Stimulated activated effector memory CD8-positive, alpha-beta T cell treated with anti-CD3 and anti-CD28 coated beads, Interleukin-12 subunit alpha, Interleukin-12 subunit beta, amount 100 ng/mL, for 72 hours (primary cell): ENCODE results near the gene IQCB1.
"Not testable (repeated sequence)": the region's sequence is repeated elsewhere in the genome, so short reads cannot be mapped to it uniquely, and the experiment has no call there.

Source experiments
- ATAC-seq: fragments of 150-1000 bp; cut with Tn5 transposase; 2 replicates; pipeline ENCODE4 v1.10.0; 2021
- DNase-seq, 2 donors: peaks; one replicate each; pipeline ENCODE4 v3.0.0; 2021 to 2022; ENCODE audit warnings: low spot score in 2 of 2
- H3K27ac Mint-ChIP-seq: one replicate; pipeline ENCODE4 v1.8.0; 2022; ENCODE audit warnings: mild to moderate bottlenecking, mixed read lengths
- H3K36me3 Mint-ChIP-seq: one replicate; pipeline ENCODE4 v1.8.0; 2022; ENCODE audit warnings: mild to moderate bottlenecking, mixed read lengths
- H3K4me1 Mint-ChIP-seq: one replicate; pipeline ENCODE4 v1.8.0; 2022; ENCODE audit warnings: mixed read lengths
- H3K4me3 Mint-ChIP-seq: one replicate; pipeline ENCODE4 v1.8.0; 2022; ENCODE audit warnings: mild to moderate bottlenecking, mixed read lengths
- H3K9me3 Mint-ChIP-seq: one replicate; pipeline ENCODE4 v1.8.0; 2022; ENCODE audit warnings: mixed read lengths

IQCB1 gene

DNA sequence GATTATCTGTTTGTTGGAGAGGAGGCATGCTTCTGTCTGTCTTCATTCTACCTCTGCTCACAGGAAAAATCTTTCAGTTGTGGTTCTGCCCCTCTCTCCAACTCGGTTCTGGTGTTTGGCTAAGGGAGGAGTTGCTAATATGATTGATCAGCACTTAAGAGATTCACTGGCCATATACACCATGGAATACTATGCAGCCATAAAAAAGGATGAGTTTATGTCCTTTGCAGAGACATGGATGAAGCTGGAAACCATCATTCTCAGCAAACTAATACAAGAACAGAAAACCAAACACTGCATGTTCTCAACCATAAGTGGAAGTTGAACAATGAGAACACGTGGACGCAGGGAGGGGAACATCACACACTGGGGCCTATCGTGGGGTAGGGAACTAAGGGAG lies 59.8 kb downstream of the IQCB1 start:
- not testable (repeated sequence) for DNase-seq, H3K9me3 Mint-ChIP-seq, H3K27ac Mint-ChIP-seq, ATAC-seq, H3K4me1 Mint-ChIP-seq, H3K4me3 Mint-ChIP-seq
- peaks cover 100% of the 10 kb centered on the region for H3K36me3 Mint-ChIP-seq

DNA sequence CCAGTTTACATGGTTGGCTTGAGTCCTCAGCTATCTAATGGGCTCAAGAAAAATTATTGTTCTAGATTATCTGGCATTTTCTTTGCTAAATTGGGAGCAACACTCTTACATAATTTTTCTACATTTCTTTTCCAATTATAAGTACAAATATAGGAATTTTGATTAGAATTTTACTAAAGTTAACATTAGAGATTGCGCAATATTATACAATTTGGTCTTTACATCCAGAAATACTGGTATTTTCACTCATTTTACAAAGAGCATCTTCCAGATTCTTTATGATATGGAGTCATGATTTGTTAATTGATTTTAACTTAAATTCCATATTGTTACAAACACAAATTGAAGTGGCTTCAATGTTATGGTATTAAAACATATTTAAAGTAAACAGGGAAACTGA lies 65.6 kb downstream of the IQCB1 start:
- H3K27ac Mint-ChIP-seq = no peak overlapping the region
- H3K36me3 Mint-ChIP-seq = peaks cover 60% of the 10 kb centered on the region
- H3K4me3 Mint-ChIP-seq = no peak overlapping the region
- H3K9me3 Mint-ChIP-seq = no peaks in the 10 kb centered on the region
- ATAC-seq = no peak
- no peaks in the 10 kb centered on the region for H3K4me1 Mint-ChIP-seq
- no peak for DNase-seq

DNA sequence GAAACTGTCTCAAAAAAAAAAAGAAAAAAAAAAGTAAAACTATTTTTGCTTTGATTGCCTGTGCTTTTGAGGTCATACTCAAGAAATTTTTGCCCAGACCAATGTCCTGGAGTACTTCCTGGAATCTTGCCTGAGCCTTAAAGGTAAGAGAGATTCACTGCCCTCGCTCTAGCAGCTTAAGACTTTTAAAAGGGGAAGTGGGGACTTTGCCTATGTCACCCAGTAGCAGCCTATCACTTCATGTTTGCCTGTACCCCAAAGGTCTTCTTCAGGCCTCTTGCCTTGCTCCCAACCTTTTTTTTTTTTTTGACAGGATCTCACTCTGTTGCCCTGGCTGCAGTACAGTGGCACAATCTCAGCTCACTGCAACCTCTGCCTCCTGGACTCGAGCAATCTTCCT lies 66.4 kb downstream of the IQCB1 start:
- H3K36me3 Mint-ChIP-seq = peaks cover 52% of the 10 kb centered on the region
- DNase-seq = no peak
- H3K9me3 Mint-ChIP-seq = no peaks in the 10 kb centered on the region
- no peak overlapping the region for H3K4me3 Mint-ChIP-seq
- no peaks in the 10 kb centered on the region for H3K4me1 Mint-ChIP-seq
- H3K27ac Mint-ChIP-seq = no peak overlapping the region
- no peak for ATAC-seq

DNA sequence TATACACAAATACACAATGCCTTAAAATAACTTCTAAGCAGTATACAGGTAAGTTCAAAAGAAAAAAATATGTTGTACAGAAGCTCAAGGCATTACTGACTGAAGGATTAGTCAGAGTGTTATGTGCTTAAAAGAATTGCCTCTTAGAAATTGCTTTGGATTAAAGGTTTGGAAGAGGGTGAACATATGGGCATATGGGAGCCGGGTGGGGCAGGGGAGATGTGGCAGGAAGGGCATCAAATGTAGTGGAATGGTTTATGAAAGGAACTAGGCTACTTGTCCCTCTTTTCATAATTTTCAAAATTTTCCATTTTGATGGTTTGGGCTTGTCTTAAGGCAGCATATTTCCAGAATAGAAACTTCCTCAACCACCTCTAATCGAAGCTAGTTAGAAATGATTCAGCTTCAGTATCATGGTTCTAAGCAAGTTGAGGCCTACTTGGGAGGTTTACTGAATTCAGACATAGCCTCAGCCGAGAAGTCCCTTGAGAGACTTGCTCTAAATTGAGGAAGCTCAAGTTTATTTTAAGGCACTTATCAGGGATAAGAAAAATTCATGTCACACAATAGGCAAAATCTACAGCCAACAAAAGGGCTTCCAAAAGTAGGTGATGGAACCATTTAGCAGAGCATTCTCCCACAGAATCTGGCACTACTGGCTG lies 75.2 kb downstream of the IQCB1 start:
- Mint-ChIP-seq H3K27ac (no peak overlapping the region), H3K36me3 (no peaks in the 10 kb centered on the region), H3K9me3 (no peaks in the 10 kb centered on the region), H3K4me1 (no peaks in the 10 kb centered on the region), H3K4me3 (no peak overlapping the region)
- ATAC-seq (no peak), DNase-seq (no peak)

DNA sequence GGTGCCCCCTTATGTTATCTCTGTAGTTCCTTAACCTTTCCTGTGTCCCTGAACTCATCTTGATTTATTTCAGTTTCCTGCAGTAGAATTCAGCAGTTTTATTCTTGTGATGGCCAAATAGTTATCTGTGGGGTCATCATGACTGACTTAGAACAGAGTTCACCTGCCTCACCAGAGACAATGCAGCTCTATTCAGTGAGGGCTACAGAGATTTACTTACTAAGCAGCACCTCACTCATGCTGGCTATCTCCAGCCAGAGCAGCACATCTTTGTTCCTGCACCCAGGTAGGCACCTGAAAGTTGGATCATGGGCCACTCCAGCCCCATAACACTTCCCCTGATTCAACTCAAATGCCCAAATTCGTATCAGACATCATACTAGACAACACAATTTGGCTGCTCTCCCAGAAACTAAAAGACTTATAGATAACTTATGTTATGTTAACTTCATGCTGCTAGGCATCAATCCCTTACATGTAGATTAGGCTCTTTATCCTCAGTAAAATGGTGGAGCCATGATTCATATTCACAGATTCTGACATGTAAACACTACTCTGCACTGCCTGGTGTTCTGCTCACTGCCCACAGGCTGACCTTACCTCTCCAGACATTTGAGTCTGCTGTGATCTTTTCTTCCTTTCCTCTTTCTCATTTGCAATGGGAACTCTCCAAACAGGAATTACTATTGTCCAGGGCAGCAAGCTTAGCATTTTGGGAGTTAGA lies 76.0 kb downstream of the IQCB1 start:
- H3K27ac Mint-ChIP-seq = no peak overlapping the region
- ATAC-seq (no peak), DNase-seq (no peak)
- no peaks in the 10 kb centered on the region for H3K36me3 Mint-ChIP-seq
- H3K4me3 Mint-ChIP-seq = no peak overlapping the region
- H3K9me3 Mint-ChIP-seq = no peaks in the 10 kb centered on the region
- H3K4me1 Mint-ChIP-seq = no peaks in the 10 kb centered on the region

DNA sequence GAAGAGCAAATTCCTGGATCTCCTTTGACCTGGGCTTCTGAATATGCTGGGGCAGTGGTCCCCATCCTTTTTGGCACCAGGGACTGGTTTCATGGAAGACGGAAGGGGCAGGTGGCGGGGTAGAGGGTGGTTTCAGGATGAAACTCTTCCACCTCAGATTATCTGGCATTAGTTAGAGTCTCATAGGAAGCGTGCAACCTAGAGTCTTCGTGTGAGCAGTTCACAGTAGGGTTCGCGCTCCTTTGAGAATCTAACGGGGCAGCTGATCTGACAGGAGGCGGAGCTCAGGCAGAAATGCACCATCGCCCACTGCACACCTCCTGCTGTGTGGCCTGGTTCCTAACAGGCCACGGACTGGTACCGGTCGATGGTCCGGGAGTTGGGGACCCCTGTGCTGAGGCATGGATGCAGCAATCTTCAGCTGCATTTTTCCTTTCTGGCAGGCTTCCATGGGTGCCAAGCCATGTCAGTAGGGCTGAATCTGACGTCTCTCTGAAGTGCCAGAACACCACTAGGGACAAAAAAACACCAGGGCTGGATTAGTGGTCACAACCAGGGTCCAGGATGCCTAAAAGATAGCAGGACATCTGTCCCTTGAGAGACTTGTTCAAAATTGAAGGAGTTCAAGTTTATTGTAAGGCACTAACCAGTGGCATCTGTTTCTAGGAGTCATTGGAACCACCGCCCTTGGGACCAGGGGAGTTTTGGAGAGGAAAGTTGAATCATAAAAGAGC lies 76.9 kb downstream of the IQCB1 start:
- DNase-seq (no peak), ATAC-seq (no peak)
- Mint-ChIP-seq H3K27ac (no peak overlapping the region), H3K4me3 (no peak overlapping the region), H3K36me3 (no peaks in the 10 kb centered on the region), H3K9me3 (no peaks in the 10 kb centered on the region), H3K4me1 (no peaks in the 10 kb centered on the region)

DNA sequence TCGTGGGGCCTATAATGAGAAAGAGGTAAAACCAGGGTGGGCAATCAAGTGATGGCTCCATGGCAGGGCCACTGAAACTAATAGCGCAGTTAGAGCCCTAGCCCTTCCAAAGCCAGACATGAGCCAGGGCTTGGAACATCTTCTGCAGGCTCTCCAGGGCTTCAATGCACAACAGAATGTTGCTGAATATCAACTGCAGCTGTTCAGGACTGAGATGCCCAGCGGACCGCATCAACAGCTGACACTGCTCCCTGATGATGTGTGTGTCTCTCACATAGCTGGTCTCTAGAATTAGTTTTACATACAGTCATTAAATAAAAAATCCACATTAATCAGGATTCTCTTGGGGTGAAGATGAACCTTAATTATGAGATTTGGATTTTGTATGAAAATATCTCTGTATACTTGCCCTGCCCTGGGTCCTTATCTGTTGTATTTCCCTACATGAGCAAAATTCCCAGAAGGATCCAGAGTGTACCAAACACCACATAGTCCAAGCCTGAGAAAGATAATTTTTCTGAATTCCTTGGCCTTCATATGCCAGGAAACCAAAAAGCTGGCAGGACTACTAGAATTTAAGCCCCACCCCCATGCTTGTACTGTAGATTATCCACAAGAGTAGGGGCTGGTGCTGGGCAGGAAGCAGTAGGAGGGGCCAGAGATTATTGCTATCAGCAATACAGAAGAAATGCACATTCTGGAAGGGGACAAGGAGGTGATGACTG lies 77.6 kb downstream of the IQCB1 start:
- ATAC-seq = no peak
- H3K4me3 Mint-ChIP-seq = no peak overlapping the region
- no peak for DNase-seq
- H3K27ac Mint-ChIP-seq = no peak overlapping the region
- no peaks in the 10 kb centered on the region for H3K9me3 Mint-ChIP-seq
- H3K4me1 Mint-ChIP-seq = no peaks in the 10 kb centered on the region
- no peaks in the 10 kb centered on the region for H3K36me3 Mint-ChIP-seq

DNA sequence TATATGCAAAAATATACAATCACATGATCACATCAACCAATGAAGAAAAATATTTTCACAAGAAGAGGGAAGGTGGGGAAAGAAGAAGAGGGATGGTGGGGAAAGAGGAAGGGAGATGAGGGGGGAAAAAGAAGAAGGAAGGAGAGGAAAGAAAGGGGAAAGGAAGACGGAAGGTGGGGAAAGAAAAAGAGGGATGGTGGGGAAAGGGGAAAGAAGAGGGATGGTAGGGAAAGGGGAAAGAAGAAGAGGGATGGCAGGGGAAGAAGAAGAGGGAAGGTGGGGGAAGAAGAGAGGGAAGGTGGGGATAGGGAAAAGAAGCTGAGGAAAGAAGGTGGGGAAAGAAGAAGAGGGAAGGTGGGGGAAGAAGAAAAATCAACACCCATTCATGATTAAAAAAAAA lies 82.1 kb downstream of the IQCB1 start:
- no peaks in the 10 kb centered on the region for H3K36me3 Mint-ChIP-seq
- ATAC-seq = no peak
- H3K4me1 Mint-ChIP-seq = no peaks in the 10 kb centered on the region

DNA sequence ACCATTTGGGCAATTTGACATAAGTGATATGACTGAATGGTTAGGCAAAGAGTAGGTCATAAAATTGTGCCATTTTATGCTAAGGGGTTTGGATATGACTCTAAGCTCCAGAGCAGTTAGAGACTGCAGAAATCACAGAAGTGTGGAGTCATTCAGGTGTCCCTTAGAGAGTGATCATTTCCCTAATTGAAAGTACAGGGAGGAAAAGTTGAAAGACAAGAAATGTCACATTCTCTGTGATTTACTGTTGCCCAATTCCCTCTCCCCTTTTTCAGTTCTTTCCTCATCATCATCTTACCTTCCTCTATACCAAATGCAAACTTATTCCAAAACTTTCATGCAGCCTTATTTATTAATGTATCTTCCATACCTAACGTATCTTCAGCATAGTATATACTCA lies 82.6 kb downstream of the IQCB1 start:
- Mint-ChIP-seq H3K4me3 (no peak overlapping the region), H3K27ac (no peak overlapping the region), H3K4me1 (peaks cover 4% of the 10 kb centered on the region), H3K9me3 (no peaks in the 10 kb centered on the region), H3K36me3 (no peaks in the 10 kb centered on the region)
- DNase-seq (no peak), ATAC-seq (no peak)

More for the DNA sequence above, 82.1 kb downstream of the IQCB1 start:
- no peak for DNase-seq
- Mint-ChIP-seq H3K9me3 (no peaks in the 10 kb centered on the region), H3K4me3 (no peak overlapping the region), H3K27ac (no peak overlapping the region)

DNA sequence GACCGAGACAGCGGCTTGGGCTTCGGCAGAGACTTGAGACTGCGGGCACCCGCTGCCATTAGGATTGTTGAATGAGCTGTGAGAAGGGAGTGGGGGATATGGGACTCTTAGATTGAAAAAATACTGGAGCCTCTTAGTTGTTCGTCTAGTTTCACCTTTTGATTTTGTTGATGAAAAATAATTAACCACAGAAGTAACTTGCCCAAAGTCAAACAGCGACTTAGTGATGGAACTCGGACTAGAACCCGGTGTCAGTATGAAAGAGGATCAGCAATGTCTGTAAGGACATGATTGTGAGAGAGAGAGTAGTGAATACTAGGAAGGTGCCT lies 84.8 kb downstream of the IQCB1 start:
- no peak overlapping the region for H3K27ac Mint-ChIP-seq
- H3K4me3 Mint-ChIP-seq = no peak overlapping the region
- peaks cover 4% of the 10 kb centered on the region for H3K4me1 Mint-ChIP-seq
- H3K9me3 Mint-ChIP-seq = no peaks in the 10 kb centered on the region
- no peaks in the 10 kb centered on the region for H3K36me3 Mint-ChIP-seq
- DNase-seq (no peak), ATAC-seq (no peak)

DNA sequence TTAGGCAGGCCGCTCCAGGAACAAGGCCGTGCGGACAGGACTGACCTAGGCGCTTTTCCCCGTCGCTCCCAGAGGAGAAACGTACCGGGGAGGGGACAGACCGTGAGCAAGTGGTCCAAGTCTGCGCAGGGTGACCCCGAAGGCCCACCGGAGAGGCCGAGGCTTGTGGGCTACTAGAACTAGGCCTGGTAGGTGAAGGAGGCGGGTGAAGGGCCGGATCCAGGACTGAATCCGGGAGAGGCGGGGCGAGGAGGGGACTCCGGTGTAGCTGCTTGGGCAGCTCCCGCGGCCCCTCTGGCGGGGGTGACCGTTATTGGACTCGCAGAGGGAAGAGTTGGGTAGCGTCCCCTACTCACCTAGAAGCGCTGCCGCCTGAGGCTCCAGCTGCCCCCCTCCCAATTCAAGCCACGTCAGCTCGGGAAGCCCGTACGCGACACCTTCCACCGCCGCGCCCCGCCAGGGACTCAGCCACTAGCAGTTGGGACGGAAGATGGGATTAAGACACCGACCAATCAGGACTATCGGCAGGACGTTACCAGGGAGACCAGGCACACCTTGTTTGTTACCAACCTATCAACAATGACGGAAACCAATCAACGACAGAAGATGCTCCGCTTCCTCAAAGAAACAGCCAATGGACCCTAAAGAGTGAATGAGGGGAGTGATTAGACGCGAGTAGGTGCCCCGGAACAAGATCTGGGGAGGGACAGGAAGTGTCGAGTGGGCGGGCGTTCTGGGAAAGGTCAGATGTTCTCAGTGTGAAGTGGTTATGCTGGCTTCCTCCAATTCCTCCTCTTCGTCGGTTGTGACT lies 85.4 kb downstream of the IQCB1 start, which contains the start of gene GOLGB1:
Gene GOLGB1, minus strand, starts transcription at position 466 of the 811 bp plus-strand sequence. CDS start 18,770 bp downstream, outside the sequence.
- H3K36me3 Mint-ChIP-seq = no peaks in the 10 kb centered on the region
- H3K9me3 Mint-ChIP-seq = no peaks in the 10 kb centered on the region
- peak; percentile 98 for ATAC-seq
- H3K4me1 Mint-ChIP-seq = peaks cover 4% of the 10 kb centered on the region
- peak; percentile 75 to 97 for DNase-seq
- no peak within 1 kb of the TSS for H3K27ac Mint-ChIP-seq
- H3K4me3 Mint-ChIP-seq = no peak within 1 kb of the TSS

DNA sequence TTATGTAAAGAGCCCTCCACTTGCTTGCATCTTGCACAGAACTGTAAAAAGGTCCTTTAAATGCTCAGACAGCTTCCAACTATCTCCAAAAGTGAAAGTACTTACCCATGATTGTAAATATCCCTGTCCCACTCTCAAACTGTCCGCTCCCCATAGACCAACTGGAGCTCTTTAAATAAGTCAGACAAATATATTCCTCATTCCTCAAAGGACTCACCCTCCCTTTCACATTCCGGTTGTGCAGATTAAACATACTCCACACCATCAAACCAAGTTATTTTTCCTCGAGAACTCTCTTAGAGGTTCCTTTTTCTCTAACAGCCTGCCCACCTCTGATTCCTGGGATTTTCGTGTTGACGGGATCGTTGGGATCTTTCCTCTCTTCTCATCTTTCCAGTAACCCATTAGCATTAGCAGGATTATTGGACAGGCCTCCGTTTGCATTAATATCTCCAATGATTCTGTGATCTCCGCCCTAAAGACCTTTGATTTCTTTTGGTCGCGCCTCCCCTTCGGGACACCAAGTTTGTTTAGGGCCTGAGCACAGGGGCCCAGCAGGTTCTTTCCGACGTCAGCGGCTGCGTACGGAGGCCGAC lies 86.1 kb downstream of the IQCB1 start:
- H3K4me1 Mint-ChIP-seq = peaks cover 4% of the 10 kb centered on the region
- H3K27ac Mint-ChIP-seq = no peak overlapping the region
- ATAC-seq (peak; percentile 38), DNase-seq (no peak)
- no peaks in the 10 kb centered on the region for H3K9me3 Mint-ChIP-seq
- no peak overlapping the region for H3K4me3 Mint-ChIP-seq
- H3K36me3 Mint-ChIP-seq = no peaks in the 10 kb centered on the region

DNA sequence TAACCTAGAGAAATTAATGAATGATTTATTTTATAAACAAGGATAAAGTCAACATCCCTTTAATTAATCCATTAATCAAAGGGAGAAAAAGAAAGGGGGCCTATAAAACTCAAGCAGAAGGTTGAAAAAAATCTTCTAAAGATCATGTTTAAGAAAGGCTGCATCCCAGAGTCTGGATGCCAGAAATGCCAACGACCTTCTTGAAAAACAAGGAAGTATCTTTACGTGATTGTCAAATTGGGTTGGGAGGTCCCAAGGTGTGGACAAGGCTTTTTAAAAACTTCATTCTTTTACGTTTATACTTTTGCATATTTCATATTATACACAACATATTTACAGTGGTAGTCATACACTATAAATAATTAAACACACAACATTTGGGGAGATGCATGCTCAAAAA lies 86.9 kb downstream of the IQCB1 start:
- no peak for ATAC-seq
- H3K27ac Mint-ChIP-seq = no peak overlapping the region

DNA sequence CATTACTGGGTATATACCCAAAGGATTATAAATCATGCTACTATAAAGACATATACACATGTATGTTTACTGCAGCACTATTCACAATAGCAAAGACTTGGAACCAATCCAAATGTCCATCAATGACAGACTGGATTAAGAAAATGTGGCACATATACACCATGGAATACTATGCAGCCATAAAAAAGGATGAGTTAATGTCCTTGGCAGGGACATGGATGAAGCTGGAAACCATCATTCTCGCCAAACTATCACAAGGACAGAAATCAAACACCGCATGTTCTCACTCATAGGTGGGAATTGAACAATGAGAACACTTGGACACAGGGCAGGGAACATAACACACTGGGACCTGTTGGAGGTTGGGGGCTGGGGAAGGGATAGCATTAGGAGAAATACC lies 91.8 kb downstream of the IQCB1 start:
- not testable (repeated sequence) for H3K36me3 Mint-ChIP-seq, DNase-seq, H3K4me3 Mint-ChIP-seq, H3K9me3 Mint-ChIP-seq, ATAC-seq, H3K27ac Mint-ChIP-seq
- peaks cover 24% of the 10 kb centered on the region for H3K4me1 Mint-ChIP-seq

More for the DNA sequence above, 86.9 kb downstream of the IQCB1 start:
- Mint-ChIP-seq H3K4me3 (no peak overlapping the region), H3K4me1 (peaks cover 4% of the 10 kb centered on the region), H3K9me3 (no peaks in the 10 kb centered on the region), H3K36me3 (no peaks in the 10 kb centered on the region)
- DNase-seq = no peak
